EH (cell line): ENCODE results near the gene RAB39B.
"Not testable (repeated sequence)": the region's sequence is repeated elsewhere in the genome, so short reads cannot be mapped to it uniquely, and the experiment has no call there.

Experiments used
- DNase-seq: peaks from one replicate; pipeline ENCODE4 v3.0.0-alpha.2; 2015; ENCODE audit warnings: low read depth

RAB39B gene

DNA sequence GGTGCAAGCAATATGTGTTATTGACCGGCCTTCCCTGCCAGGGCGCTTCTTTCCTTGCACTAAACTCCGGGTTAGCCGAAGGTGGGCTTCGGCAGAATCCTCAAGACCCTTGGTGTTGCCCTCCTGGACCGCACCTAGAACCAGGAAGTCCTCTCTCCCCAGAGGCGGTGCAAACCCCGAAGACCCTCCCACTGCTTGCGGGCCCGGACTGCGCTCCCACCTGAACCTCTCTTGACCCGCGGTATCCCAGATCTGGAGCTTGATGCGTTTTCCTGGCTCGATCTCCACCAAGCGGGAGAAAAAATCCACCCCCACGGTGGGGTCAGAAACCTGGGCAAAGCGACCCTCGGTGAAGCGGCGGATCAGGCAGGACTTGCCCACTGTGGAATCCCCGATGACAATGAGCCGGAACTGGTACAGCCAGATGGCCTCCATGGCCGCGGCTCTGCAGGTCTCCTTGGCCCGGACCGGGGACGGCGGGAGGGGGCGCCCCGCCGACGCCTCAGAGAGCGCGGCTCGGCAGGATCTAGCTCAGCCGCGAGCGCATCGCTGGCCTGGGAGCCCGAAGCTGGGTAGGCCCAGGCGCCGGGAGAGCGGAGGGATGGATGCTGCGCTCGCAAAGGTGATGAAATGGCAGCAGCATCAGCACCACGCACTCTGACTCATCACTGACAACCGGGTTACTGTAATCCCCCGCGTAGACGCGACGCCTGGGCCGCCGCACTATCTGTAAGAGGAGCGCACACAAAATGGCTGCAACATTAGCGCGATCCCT, at the start of gene RAB39B:
TSS of gene RAB39B (minus strand) at position 638 of the 775 bp plus-strand sequence. CDS start at position 435, 203 bp downstream.
- DNase-seq: peak; percentile 57

- peak; percentile 9 for DNase-seq
Observed at GRCh38 chrX:155313766-155314165, 49.5 kb upstream of the RAB39B start.

DNA sequence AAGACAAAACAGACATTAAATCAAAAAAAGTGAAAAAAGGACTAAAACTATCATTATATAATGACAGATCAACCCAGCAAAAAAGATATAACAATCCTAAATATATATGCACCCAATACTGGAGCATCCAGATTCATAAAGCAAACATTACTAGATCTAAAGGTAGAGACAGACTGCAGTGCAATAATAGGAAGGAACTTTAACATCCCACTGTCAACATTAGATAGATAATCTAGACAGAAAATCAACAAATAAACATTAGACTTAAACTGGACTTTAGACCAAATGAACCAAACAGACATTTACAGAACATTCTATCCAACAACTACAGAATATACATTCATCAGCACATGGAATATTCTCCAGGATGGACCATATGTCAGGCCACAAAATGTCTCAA, 29.5 kb upstream of the RAB39B start:
- DNase-seq: no peak

GRCh38 chrX:155279873-155280272, 15.6 kb upstream of the RAB39B start:
- no peak for DNase-seq

DNA sequence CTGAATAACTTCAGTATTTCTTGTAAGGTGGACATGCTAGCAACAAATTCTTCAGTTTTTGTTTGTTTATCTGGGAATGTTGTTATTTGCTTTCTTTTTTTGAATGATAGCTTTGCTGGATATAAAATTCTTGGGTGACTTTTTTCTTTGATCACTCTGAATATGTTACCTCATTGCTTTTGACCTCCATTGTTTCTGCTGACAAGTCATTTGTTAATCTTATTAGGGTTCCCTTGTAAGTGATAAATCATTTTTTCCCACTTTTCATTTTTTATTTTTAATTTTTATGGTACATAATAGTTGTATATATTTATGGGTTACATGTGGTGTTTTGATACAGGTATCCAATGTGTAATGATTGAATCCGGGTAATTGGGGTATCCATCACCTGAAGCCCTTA, 6.7 kb upstream of the RAB39B start:
- no peak for DNase-seq

- not testable (repeated sequence) for DNase-seq
Observed at GRCh38 chrX:155267995-155268394, 3.7 kb upstream of the RAB39B start.

- no peak for DNase-seq
Observed at GRCh38 chrX:155266439-155266838, 2.1 kb upstream of the RAB39B start.

- DNase-seq: no peak
Observed at GRCh38 chrX:155262970-155263754, 1.1 kb downstream of the RAB39B start.

- no peak for DNase-seq
Observed at GRCh38 chrX:155259752-155260151, 4.5 kb downstream of the RAB39B start.

- no peak for DNase-seq
Observed at GRCh38 chrX:155251391-155251790, 12.9 kb downstream of the RAB39B start.

DNA sequence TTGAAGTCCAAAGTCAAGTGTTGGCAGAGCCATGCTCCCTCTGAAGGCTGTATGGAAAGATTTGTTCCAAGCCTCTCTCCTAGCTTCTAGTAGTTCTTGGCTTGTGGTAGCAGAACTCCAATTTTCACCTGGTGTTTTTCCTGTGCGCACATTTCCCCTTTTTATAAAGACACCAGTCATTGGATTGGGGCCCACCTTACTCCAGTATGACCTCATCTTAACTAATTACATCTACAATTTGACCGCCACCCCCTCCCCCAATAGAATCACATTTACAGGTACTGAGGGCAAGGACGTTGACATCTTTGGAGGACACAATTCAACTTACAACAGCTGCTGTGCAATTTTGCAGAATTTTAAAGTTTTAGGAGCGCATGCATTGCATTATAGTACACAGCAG, 16.8 kb downstream of the RAB39B start:
- DNase-seq: no peak

- no peak for DNase-seq
Observed at GRCh38 chrX:155246748-155247147, 17.5 kb downstream of the RAB39B start.

- DNase-seq: no peak
Observed at GRCh38 chrX:155242300-155242699, 22.0 kb downstream of the RAB39B start.

DNA sequence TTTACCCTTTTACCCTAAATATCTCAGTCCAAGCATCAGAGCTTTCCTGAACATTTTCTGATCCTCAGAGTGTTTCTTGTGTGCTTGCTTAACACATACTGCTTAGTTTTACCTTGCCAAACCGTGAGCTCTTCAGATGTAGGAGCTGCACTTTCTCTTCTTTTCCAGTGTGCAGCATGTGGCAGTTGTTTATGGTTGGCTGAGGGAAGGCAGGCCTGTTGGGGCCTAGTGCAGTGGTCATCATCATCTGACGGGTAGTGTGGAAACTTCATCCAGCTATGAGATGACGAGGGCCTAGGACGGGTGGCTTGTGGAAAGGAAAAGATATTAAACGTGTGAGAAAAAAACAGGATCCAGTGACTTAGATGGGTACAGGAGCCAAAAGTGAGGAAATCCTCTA, 26.6 kb downstream of the RAB39B start:
- no peak for DNase-seq

DNA sequence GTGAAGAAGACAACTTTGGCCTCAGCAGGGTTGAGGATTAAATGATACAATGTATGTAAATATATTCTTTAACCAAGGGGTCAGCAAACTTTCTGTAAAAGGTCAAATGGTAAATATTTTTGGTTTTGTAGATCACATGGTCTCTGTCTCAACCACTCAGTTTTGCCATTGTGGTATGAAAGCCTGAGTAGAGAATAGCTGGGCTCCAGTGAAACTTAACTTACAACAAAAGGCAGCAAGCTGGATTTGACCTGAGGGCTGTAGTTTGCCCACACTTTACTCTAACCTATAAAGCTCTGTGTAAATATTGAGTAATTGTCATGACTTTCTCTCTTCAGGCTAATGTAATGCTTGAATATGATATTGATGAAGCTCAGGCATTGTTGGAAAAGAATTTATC, 28.4 kb downstream of the RAB39B start:
- DNase-seq: peak; percentile 2

DNA sequence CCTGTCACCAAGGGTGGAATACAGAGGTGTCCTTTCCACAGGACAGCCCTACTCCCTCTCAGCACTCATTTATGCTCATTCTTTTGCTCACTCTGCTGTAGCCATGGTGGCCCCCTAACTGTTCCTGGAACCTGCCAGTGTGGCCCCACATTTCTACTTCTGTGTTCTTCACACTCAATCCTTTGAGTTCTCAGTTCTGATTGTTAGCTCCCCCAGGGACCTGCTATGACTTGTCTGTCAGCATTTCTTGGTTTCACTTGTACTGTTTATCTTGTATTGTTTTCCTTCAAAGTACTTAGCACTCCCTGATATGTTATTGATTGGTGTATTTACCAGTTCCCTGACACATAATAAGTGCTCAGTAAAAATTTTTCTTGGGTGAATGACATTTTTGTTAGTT, 33.1 kb downstream of the RAB39B start:
- DNase-seq: no peak

DNA sequence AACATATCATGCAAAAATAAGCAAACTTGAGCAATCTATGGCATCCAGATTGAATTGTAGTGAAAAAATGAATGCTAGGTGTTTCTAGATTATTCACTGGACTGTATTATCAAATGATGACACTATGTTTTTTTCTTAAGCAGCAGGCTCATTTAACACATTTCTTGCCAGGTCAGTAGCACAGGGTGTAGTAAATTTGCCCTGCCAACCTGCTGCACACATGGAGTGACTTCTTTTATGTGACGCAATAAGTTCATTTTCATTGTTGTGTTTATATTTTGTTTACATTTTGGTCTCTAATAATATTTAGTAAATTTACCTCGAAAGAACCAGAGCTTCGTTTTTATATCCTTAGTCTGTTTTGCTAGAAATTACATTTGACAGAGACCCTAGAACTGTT, 38.5 kb downstream of the RAB39B start:
- DNase-seq: no peak

DNA sequence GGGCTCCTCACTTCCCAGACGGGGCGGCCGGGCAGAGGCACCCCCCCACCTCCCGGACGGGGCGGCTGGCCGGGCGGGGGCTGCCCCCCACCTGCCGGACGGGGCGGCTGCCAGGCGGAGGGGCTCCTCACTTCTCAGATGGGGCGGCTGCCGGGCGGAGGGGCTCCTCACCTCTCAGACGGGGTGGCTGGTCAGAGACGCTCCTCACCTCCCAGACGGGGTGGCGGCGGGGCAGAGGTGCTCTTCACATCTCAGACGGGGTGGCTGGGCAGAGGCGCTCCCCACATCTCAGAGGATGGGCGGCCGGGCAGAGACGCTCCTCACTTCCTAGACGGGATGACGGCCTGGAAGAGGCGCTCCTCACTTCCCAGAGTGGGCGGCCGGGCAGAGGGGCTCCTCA, 40.5 kb downstream of the RAB39B start:
- not testable (repeated sequence) for DNase-seq

GRCh38 chrX:155221351-155221750, 42.9 kb downstream of the RAB39B start:
- no peak for DNase-seq

DNA sequence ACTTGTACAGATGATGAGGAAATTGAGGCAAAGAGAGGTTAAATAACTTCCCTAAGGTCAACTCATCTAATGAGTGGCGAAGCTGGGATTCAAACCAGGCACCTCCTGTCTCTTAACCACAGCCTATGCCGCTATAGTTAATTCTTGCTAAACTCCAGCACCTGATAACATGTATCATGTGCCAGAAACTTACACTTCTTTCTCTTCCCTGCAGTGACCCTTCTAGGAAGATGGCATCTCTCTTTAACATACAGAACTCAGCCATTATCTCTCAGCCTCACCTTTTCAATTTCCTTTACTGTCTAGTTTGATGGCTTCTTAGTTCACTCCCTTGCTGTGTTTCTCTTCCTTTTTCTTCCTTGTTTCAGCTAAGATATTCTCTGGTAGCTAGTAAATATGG, 45.5 kb downstream of the RAB39B start:
- no peak for DNase-seq

- no peak for DNase-seq
Observed at GRCh38 chrX:155216940-155217440, 47.3 kb downstream of the RAB39B start.

DNA sequence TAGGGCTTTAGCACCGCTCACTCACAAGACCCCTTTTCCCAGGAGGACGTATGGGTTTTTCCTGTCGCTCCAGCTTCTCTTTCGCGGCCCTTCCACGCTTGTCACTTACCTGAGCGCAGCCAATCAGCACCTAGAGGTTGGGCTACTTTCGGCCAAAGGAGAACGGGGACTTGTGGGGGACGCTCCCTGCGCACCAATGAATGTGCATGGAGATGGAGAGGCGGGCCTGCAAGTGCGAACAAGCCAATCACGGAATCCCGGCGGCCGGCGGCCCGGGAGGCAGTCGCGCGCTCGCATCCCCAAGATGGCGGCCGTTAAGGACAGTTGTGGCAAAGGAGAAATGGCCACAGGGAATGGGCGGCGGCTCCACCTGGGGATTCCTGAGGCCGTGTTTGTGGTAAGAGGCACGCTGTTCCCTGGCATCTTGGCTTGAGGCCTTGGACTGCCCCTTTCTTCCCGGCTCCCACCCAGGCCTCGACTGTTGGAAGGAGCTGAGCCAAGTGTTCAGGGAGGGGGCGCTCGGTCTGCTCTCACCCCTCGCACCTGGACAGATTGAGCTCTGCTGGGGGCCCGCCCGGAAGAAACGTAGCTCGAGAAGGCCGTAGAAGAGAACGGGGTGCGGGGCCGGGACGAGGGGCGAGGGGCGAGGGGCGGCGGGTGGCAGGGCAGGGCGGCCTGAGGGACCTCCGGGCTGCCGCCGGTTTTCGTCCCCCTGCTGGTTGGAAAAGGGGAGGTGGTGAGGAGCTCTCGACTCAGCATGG, 47.9 kb downstream of the RAB39B start, which contains the start of gene VBP1:
TSS of gene VBP1 (plus strand) at position 282 of the 761 bp plus-strand sequence. CDS start at position 305, 23 bp downstream.
- DNase-seq: peak; percentile 96
